IMR-90 (cell line): ENCODE data around the gene ADGRG2.

Experiments
- BHLHE40 ChIP-seq: fragments of 150-350 bp; IDR thresholded peaks from 2 replicates; pipeline ENCODE4 v1.6.1; 2016; ENCODE audit warnings: mild to moderate bottlenecking, low read depth, low read length
- CEBPB ChIP-seq: IDR thresholded peaks from 2 replicates; pipeline ENCODE4 v1.6.1; 2012; ENCODE audit warnings: low read depth, low read length, improper control_type of control experiment
- CHD1 ChIP-seq: IDR thresholded peaks from 2 replicates; pipeline ENCODE4 v1.6.1; 2012; ENCODE audit warnings: low read depth, low read length, improper control_type of control experiment
- FOS ChIP-seq: fragments of 150-350 bp; IDR thresholded peaks from 2 replicates; pipeline ENCODE4 v1.6.1; 2016; ENCODE audit warnings: low read depth, low read length
- MAZ ChIP-seq: IDR thresholded peaks from 2 replicates; pipeline ENCODE4 v1.6.1; 2012; ENCODE audit warnings: low read depth, mild to moderate bottlenecking, low read length, improper control_type of control experiment, moderate library complexity, borderline replicate concordance
- MXI1 ChIP-seq: IDR thresholded peaks from 2 replicates; pipeline ENCODE4 v1.6.1; 2012; ENCODE audit warnings: low read depth, mild to moderate bottlenecking, low read length, moderate library complexity, borderline replicate concordance
- NFE2L2 ChIP-seq: fragments of 150-350 bp; IDR thresholded peaks from 2 replicates; pipeline ENCODE4 v1.6.1; 2016; ENCODE audit warnings: low read depth, mild to moderate bottlenecking, low read length
- POLR2A ChIP-seq: IDR thresholded peaks from 2 replicates; pipeline ENCODE4 v1.6.1; 2012; ENCODE audit warnings: mild to moderate bottlenecking, low read depth, low read length
- RFX5 ChIP-seq: IDR thresholded peaks from 2 replicates; pipeline ENCODE4 v1.8.0; 2012; ENCODE audit warnings: low read depth, mild to moderate bottlenecking, low read length, moderate library complexity
- SMC3 ChIP-seq: fragments of 150-350 bp; IDR thresholded peaks from 2 replicates; pipeline ENCODE4 v1.6.1; 2016; ENCODE audit warnings: low read depth, mild to moderate bottlenecking, antibody characterized with exemption, low read length, moderate library complexity
- TF ChIP-seq, protein P1 (sequence below): conservative IDR thresholded peaks from 2 replicates; pipeline ENCODE4 v1.5.1; 2012; ENCODE audit warnings: mild to moderate bottlenecking, low read depth, low read length, improper control_type of control experiment
- TF ChIP-seq, protein P2 (sequence below): fragments of 150-350 bp; IDR thresholded peaks from 2 replicates; pipeline ENCODE4 v1.6.1; 2017; ENCODE audit warnings: mild to moderate bottlenecking, antibody characterized with exemption, low read length, low read depth
- TF ChIP-seq, protein P3 (sequence below): fragments of 150-350 bp; IDR thresholded peaks from 2 replicates; pipeline ENCODE4 v1.6.1; 2016; ENCODE audit warnings: low read depth, mild to moderate bottlenecking, low read length, moderate library complexity, borderline replicate concordance

DNA sequence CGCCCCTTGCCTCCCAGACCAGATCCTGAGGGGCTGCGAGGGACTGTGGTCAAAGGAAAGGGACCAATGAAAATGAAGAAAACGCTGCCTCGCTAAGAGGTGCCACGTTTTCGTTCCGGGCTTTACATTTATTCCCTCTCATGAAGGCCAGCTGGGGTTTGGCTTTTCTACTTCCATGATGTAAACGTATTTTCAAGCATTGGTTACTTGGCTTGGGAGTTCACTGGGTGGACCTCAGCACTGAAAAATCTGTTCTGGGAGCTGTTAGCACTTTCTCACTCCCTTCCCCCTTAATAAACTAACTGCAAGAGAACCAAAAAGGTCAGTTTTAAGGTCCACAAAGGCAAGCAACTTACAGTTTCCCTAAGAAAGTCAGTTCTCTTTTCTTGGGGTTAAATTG is 40.6 kb upstream of the ADGRG2 start:
- TF ChIP-seq FOS (no peak), POLR2A (no peak), BHLHE40 (no peak), MXI1 (no peak), CEBPB (no peak), NFE2L2 (no peak), CHD1 (no peak), RFX5 (no peak), MAZ (no peak), SMC3 (no peak)
- TF ChIP-seq, protein P1, sequence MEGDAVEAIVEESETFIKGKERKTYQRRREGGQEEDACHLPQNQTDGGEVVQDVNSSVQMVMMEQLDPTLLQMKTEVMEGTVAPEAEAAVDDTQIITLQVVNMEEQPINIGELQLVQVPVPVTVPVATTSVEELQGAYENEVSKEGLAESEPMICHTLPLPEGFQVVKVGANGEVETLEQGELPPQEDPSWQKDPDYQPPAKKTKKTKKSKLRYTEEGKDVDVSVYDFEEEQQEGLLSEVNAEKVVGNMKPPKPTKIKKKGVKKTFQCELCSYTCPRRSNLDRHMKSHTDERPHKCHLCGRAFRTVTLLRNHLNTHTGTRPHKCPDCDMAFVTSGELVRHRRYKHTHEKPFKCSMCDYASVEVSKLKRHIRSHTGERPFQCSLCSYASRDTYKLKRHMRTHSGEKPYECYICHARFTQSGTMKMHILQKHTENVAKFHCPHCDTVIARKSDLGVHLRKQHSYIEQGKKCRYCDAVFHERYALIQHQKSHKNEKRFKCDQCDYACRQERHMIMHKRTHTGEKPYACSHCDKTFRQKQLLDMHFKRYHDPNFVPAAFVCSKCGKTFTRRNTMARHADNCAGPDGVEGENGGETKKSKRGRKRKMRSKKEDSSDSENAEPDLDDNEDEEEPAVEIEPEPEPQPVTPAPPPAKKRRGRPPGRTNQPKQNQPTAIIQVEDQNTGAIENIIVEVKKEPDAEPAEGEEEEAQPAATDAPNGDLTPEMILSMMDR, result no peak
- TF ChIP-seq, protein P2, sequence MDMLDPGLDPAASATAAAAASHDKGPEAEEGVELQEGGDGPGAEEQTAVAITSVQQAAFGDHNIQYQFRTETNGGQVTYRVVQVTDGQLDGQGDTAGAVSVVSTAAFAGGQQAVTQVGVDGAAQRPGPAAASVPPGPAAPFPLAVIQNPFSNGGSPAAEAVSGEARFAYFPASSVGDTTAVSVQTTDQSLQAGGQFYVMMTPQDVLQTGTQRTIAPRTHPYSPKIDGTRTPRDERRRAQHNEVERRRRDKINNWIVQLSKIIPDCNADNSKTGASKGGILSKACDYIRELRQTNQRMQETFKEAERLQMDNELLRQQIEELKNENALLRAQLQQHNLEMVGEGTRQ, result no peak
- TF ChIP-seq, protein P3, sequence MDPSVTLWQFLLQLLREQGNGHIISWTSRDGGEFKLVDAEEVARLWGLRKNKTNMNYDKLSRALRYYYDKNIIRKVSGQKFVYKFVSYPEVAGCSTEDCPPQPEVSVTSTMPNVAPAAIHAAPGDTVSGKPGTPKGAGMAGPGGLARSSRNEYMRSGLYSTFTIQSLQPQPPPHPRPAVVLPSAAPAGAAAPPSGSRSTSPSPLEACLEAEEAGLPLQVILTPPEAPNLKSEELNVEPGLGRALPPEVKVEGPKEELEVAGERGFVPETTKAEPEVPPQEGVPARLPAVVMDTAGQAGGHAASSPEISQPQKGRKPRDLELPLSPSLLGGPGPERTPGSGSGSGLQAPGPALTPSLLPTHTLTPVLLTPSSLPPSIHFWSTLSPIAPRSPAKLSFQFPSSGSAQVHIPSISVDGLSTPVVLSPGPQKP, result no peak
